Left renal cortex interstitium (tissue), 4 donors: ENCODE data around the gene LEO1. TPM values are rescaled to one million over a fixed set of nuclear protein-coding genes. Genes with fewer than 3 reads are reported as not detected.
A peak's percentile ranks its signal among the peaks of the same experiment; 100 is the strongest.

Experiments used
- DNase-seq, 4 donors: peaks; one replicate each; pipeline ENCODE4 v3.0.0-alpha.2; 2013; ENCODE audit warnings: low read depth in 4 of 4, low spot score in 2 of 4, missing footprints in 1 of 4
- polyA plus RNA-seq, 4 donors: library from polyadenylated mRNA; unstranded; fragments of 120-200 nt; gene quantifications; one replicate each; pipeline ENCODE4 v1.2.1, GENCODE V29; 2013; ENCODE audit not compliant: insufficient read length in 4 of 4

Gene LEO1
- polyA plus RNA-seq, 4 donors: 29.4 to 40.6 (median 31.9) TPM

- DNase-seq: no peak
These were observed 36.0 kb downstream of the LEO1 start for GRCh38 chr15:51935466-51936104.

- DNase-seq: no peak
These were observed 39.4 kb downstream of the LEO1 start for GRCh38 chr15:51932161-51932560.

- no peak for DNase-seq
These were observed 39.9 kb downstream of the LEO1 start for GRCh38 chr15:51931638-51932037.

GRCh38 chr15:51931016-51931415 is 40.6 kb downstream of the LEO1 start:
- DNase-seq: no peak

GRCh38 chr15:51926809-51927208 is 44.8 kb downstream of the LEO1 start:
- no peak for DNase-seq

GRCh38 chr15:51924156-51925068 is 47.2 kb downstream of the LEO1 start:
- DNase-seq: peak in 1 of 4 donors; percentile 6

- no peak for DNase-seq
These were observed 54.1 kb downstream of the LEO1 start for GRCh38 chr15:51917493-51917892.

- no peak for DNase-seq
These were observed 59.0 kb downstream of the LEO1 start for GRCh38 chr15:51912528-51912927.

- DNase-seq: no peak
These were observed 62.0 kb downstream of the LEO1 start for GRCh38 chr15:51909584-51909983.

GRCh38 chr15:51908316-51908715 is 63.3 kb downstream of the LEO1 start:
- no peak for DNase-seq

GRCh38 chr15:51907136-51907862 is 64.3 kb downstream of the LEO1 start:
- no peak for DNase-seq

GRCh38 chr15:51904931-51905330 is 66.6 kb downstream of the LEO1 start:
- DNase-seq: no peak

- DNase-seq: no peak
These were observed 67.2 kb downstream of the LEO1 start for GRCh38 chr15:51904421-51904820.

- no peak for DNase-seq
These were observed 82.1 kb downstream of the LEO1 start for GRCh38 chr15:51889486-51889885.

- DNase-seq: no peak
These were observed 82.9 kb downstream of the LEO1 start for GRCh38 chr15:51888593-51889195.

Other genes starting within 250 kb of the LEO1 start
- 1 to 10 TPM; 4.2 to 5.8 (median 4.7) TPM for gene LYSMD2, start 234.1 kb downstream of the LEO1 start, polyA plus RNA-seq
- 1 to 10 TPM; 4.0 to 5.8 (median 4.3) TPM for gene TMOD2, start 220.2 kb downstream of the LEO1 start, polyA plus RNA-seq
- gene TMOD3, start 142.1 kb downstream of the LEO1 start, polyA plus RNA-seq: 10 to 100 TPM; 41.6 to 57.2 (median 48.2) TPM
- gene MAPK6, start 47.4 kb upstream of the LEO1 start, polyA plus RNA-seq: 10 to 100 TPM; 33.6 to 43.5 (median 36.8) TPM
- gene BCL2L10, start 141.0 kb upstream of the LEO1 start, polyA plus RNA-seq: 1 to 10 TPM in 3 of 4 donors, under 1 TPM in 1; 0.85 to 1.3 (median 1.2) TPM
- 10 to 100 TPM; 14.9 to 23.4 (median 16.8) TPM for gene GNB5, start 219.6 kb upstream of the LEO1 start, polyA plus RNA-seq